ACC112 (cell line): Measurements from ENCODE around the gene FCGR3B.
"Not testable (repeated sequence)": the region's sequence is repeated elsewhere in the genome, so short reads cannot be mapped to it uniquely, and the experiment has no call there.

Experiments used
- H2AFZ ChIP-seq: fragments of 200-600 bp; sonication (generic); one replicate; pipeline ENCODE4 v1.6.0; 2017; ENCODE audit warnings: antibody characterized with exemption, low read length; ENCODE audit not compliant: unreplicated experiment
- H3K27ac ChIP-seq: fragments of 200-600 bp; sonication (generic); 2 replicates; pipeline ENCODE4 v1.5.1; 2014; ENCODE audit warnings: low read depth, mild to moderate bottlenecking, antibody characterized with exemption, low read length, moderate library complexity
- H3K27me3 ChIP-seq: fragments of 200-600 bp; sonication (generic); 2 replicates; pipeline ENCODE4 v1.6.1; 2014; ENCODE audit warnings: mild to moderate bottlenecking, antibody characterized with exemption, low read length, moderate library complexity, mixed read lengths; ENCODE audit not compliant: insufficient read depth
- H3K36me3 ChIP-seq: fragments of 200-600 bp; sonication (generic); 2 replicates; pipeline ENCODE4 v1.6.1; 2016; ENCODE audit warnings: mild to moderate bottlenecking, antibody characterized with exemption, low read length, moderate library complexity, mixed read lengths; ENCODE audit not compliant: insufficient read depth
- H3K4me1 ChIP-seq: fragments of 200-600 bp; sonication (generic); one replicate; pipeline ENCODE4 v1.6.1; 2016; ENCODE audit warnings: low read length, mixed read lengths; ENCODE audit not compliant: insufficient read depth, unreplicated experiment, control insufficient read depth
- H3K4me3 ChIP-seq: fragments of 200-600 bp; sonication (generic); 2 replicates; pipeline ENCODE4 v1.5.1; 2014; ENCODE audit warnings: mild to moderate bottlenecking, low read depth, low read length
- H3K79me2 ChIP-seq: fragments of 200-600 bp; sonication (generic); one replicate; pipeline ENCODE4 v1.6.0; 2016; ENCODE audit warnings: low read length; ENCODE audit not compliant: control insufficient read depth, unreplicated experiment, insufficient read depth

The FCGR3B gene

GRCh38 chr1:161662684-161663339 lies 31.8 kb upstream of the FCGR3B start, which contains the start of gene FCGR2B:
Gene FCGR2B (plus strand): TSS chr1:161663143. CDS start chr1:161663242, 99 bp downstream.
- H3K27ac ChIP-seq, H3K4me3 ChIP-seq, H3K4me1 ChIP-seq: not testable (repeated sequence)

GRCh38 chr1:161661660-161662311 lies 30.8 kb upstream of the FCGR3B start:
- H3K79me2 ChIP-seq, H3K4me3 ChIP-seq, H3K27ac ChIP-seq: not testable (repeated sequence)

More at GRCh38 chr1:161662684-161663339, 31.8 kb upstream of the FCGR3B start, which contains the start of gene FCGR2B:
- H3K36me3 ChIP-seq, H3K27me3 ChIP-seq, H2AFZ ChIP-seq, H3K79me2 ChIP-seq: not testable (repeated sequence)

GRCh38 chr1:161658524-161658923 lies 27.5 kb upstream of the FCGR3B start:
- not testable (repeated sequence) for H3K36me3 ChIP-seq, H3K4me3 ChIP-seq, H3K79me2 ChIP-seq, H3K4me1 ChIP-seq, H3K27ac ChIP-seq, H2AFZ ChIP-seq, H3K27me3 ChIP-seq

More at GRCh38 chr1:161661660-161662311, 30.8 kb upstream of the FCGR3B start:
- H2AFZ ChIP-seq, H3K27me3 ChIP-seq, H3K36me3 ChIP-seq, H3K4me1 ChIP-seq: not testable (repeated sequence)

GRCh38 chr1:161653971-161654370 lies 23.0 kb upstream of the FCGR3B start:
- H3K79me2 ChIP-seq, H3K27ac ChIP-seq, H3K36me3 ChIP-seq, H3K4me3 ChIP-seq, H3K27me3 ChIP-seq, H3K4me1 ChIP-seq, H2AFZ ChIP-seq: not testable (repeated sequence)

GRCh38 chr1:161653541-161653940 lies 22.6 kb upstream of the FCGR3B start:
- not testable (repeated sequence) for H3K27ac ChIP-seq, H2AFZ ChIP-seq, H3K27me3 ChIP-seq, H3K36me3 ChIP-seq, H3K79me2 ChIP-seq, H3K4me1 ChIP-seq, H3K4me3 ChIP-seq

GRCh38 chr1:161647507-161648360 lies 16.8 kb upstream of the FCGR3B start:
- peak overlapping the region; percentile 32 for H2AFZ ChIP-seq
- not testable (repeated sequence) for H3K79me2 ChIP-seq, H3K27ac ChIP-seq, H3K27me3 ChIP-seq, H3K4me3 ChIP-seq, H3K36me3 ChIP-seq, H3K4me1 ChIP-seq

GRCh38 chr1:161644855-161645254 lies 13.9 kb upstream of the FCGR3B start:
- H3K36me3 ChIP-seq, H3K27ac ChIP-seq, H3K4me3 ChIP-seq, H2AFZ ChIP-seq, H3K79me2 ChIP-seq, H3K4me1 ChIP-seq, H3K27me3 ChIP-seq: not testable (repeated sequence)

GRCh38 chr1:161643481-161644208 lies 12.7 kb upstream of the FCGR3B start:
- not testable (repeated sequence) for H3K4me3 ChIP-seq, H3K36me3 ChIP-seq, H3K79me2 ChIP-seq

GRCh38 chr1:161642697-161643096 lies 11.7 kb upstream of the FCGR3B start:
- H3K27me3 ChIP-seq, H3K36me3 ChIP-seq, H3K27ac ChIP-seq, H3K79me2 ChIP-seq, H3K4me3 ChIP-seq, H3K4me1 ChIP-seq, H2AFZ ChIP-seq: not testable (repeated sequence)

More at GRCh38 chr1:161643481-161644208, 12.7 kb upstream of the FCGR3B start:
- H2AFZ ChIP-seq, H3K27me3 ChIP-seq, H3K4me1 ChIP-seq, H3K27ac ChIP-seq: not testable (repeated sequence)

GRCh38 chr1:161639203-161639602 lies 8.2 kb upstream of the FCGR3B start:
- H3K27me3 ChIP-seq, H2AFZ ChIP-seq, H3K27ac ChIP-seq, H3K36me3 ChIP-seq, H3K79me2 ChIP-seq, H3K4me3 ChIP-seq, H3K4me1 ChIP-seq: not testable (repeated sequence)
